22Rv1 (cell line): ENCODE measurements around the gene CIROP.

Experiments
- CTCF ChIP-seq: fragments of 450-650 bp; IDR thresholded peaks from 2 replicates; pipeline ENCODE4 v1.5.1; 2017; ENCODE audit warnings: mild to moderate bottlenecking
- ZFX ChIP-seq: fragments of 450-650 bp; IDR thresholded peaks from 2 replicates; pipeline ENCODE4 v1.6.1; 2017; ENCODE audit warnings: antibody characterized with exemption, borderline replicate concordance

GRCh38 chr14:23137192-23137812 is 32.5 kb upstream of the CIROP start:
- TF ChIP-seq CTCF (no peak), ZFX (no peak)
